GM18868 (cell line): ENCODE measurements around the gene RAB11FIP2.
"Not testable (repeated sequence)": the region's sequence is repeated elsewhere in the genome, so short reads cannot be mapped to it uniquely, and the experiment has no call there.

Experiments used
- ATAC-seq: cut with Tn5 transposase; IDR thresholded peaks from one replicate; pipeline ENCODE4 v1.9.1; 2021; ENCODE audit warnings: mild to moderate bottlenecking, moderate library complexity; ENCODE audit not compliant: unreplicated experiment

RAB11FIP2 gene, protein sequence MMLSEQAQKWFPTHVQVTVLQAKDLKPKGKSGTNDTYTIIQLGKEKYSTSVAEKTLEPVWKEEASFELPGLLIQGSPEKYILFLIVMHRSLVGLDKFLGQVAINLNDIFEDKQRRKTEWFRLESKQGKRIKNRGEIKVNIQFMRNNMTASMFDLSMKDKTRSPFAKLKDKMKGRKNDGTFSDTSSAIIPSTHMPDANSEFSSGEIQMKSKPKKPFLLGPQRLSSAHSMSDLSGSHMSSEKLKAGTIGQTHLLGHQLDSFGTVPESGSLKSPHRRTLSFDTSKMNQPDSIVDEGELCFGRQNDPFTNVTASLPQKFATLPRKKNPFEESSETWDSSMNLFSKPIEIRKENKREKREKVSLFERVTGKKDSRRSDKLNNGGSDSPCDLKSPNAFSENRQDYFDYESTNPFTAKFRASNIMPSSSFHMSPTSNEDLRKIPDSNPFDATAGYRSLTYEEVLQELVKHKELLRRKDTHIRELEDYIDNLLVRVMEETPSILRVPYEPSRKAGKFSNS

GRCh38 chr10:118046395-118047156 lies at the start of gene RAB11FIP2:
Gene RAB11FIP2, minus strand, starts transcription at chr10:118046941. Its CDS starts 778 bp downstream, at chr10:118046163.
- ATAC-seq, result peak; percentile 94

GRCh38 chr10:118096022-118096421 lies 49.3 kb upstream of the RAB11FIP2 start:
- ATAC-seq, result no peak

- ATAC-seq, result no peak
Measured at GRCh38 chr10:118092209-118092608, 45.5 kb upstream of the RAB11FIP2 start.

DNA sequence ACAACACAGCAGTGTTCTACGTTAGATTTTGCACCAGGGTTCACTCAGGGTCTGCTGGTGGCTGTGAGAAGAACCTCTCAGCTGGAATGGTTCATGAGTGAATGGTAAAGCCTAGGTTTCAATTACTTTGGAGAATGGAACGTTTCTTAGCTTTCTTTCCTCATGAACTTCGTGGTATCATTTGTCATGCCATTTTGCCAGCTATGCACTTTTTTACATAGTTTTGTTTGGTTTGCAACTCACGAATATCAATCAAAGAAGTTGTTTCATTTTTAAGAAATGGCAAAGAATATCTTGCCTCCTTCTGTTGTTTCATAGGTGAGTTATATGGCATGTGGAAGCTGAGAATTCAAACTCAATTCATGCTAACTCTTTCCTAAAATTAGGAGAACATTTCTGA lies 34.1 kb upstream of the RAB11FIP2 start:
- ATAC-seq, result no peak

GRCh38 chr10:118076705-118077104 lies 30.0 kb upstream of the RAB11FIP2 start:
- ATAC-seq, result no peak

GRCh38 chr10:118072840-118073239 lies 26.1 kb upstream of the RAB11FIP2 start:
- no peak for ATAC-seq

GRCh38 chr10:118067389-118067788 lies 20.6 kb upstream of the RAB11FIP2 start:
- ATAC-seq, result not testable (repeated sequence)

- no peak for ATAC-seq
Measured at GRCh38 chr10:118062798-118063238, 16.1 kb upstream of the RAB11FIP2 start.

- ATAC-seq, result no peak
Measured at GRCh38 chr10:118058371-118058770, 11.6 kb upstream of the RAB11FIP2 start.

DNA sequence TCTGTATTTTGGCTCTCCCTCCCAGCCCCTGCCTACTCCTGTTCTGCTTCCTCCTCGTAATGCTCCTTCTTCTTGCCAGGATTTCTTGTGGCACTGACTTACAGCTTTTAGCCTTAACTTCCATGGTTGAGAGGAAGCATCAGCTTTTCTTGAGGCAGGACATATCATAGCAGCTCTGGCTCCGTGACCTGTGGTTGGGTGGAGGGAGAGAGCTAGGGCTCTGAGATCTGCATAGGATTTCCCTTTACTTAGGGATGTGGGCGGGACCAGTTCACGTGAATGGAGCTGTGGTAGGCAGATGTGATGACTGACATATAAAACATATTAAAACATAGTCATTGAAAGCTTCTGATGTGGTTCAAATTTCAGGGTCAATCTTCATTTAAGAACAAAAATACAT lies 10.6 kb upstream of the RAB11FIP2 start:
- ATAC-seq, result no peak

DNA sequence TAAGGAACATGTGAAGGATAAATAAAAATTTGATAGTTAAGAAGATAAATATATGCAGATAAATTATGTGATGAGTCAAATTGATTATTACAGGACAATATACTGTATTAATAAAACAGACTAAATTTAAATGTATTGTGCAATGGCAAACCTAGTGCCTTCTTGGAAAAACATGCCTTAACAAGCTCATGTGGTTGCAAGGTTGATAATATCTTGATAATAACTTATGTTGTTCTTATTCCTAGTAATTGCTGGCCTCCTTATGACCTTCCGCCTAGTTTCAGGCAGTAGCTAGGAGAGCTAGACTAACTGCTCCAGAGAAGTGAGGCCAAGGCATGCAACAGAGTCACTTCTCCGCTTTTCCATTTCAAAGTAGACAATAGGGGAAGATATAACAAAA lies 7.6 kb upstream of the RAB11FIP2 start:
- ATAC-seq, result no peak

- no peak for ATAC-seq
Measured at GRCh38 chr10:118052816-118053215, 6.1 kb upstream of the RAB11FIP2 start.

DNA sequence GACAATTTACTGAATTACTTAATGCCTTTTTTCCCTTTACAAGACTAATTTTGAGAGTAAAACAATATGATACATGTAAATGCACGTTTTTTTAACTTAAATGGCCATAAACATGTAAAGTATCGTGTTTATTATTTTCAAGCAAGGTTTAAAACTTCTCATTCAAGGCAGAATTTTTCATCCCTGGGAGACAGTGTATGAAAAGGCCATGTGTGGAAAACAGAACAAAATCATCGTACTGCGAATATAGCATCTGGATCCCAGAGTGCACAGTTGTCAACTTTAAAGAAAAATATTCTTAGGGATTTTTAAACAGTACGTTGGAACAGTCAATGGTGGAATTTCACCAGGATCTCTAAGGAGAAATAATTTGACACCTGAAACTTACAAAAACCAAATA lies 1.1 kb upstream of the RAB11FIP2 start:
- no peak for ATAC-seq

- no peak for ATAC-seq
Measured at GRCh38 chr10:118047157-118047719, 497 bp upstream of the RAB11FIP2 start.

- ATAC-seq, result peak; percentile 10
Measured at GRCh38 chr10:118045837-118046394, 825 bp downstream of the RAB11FIP2 start.

DNA sequence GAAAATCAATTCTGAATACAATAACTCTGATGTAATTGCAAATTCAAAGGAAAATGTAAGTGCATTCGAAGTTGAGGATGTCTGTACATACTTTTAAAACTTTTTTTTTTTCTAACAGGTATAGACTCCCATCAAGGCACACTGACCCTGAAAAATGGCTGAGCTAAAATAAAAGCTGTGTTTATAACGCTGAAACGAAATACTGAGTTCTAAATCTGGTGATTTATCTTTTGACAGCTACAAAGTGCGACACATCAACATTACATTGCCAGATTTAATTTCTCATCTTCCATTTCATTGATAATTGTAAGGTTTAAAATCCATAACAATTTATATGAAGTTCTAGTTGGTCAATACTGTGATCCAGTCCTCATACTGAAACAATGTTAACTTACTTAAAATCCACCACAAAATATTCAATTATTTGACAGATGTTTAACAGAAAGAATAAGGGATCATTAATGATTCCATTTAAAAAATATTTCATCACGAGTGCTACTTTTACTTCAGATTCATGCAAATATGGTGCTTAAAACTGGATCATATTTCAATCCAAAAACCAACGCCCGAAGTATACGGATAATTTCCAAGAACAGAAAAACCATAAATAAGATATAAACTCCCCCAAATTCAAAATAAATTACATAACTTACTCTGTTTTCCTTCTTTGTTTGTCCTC lies 1.4 kb downstream of the RAB11FIP2 start:
- ATAC-seq, result no peak

GRCh38 chr10:118042827-118043242 lies 3.9 kb downstream of the RAB11FIP2 start:
- no peak for ATAC-seq

DNA sequence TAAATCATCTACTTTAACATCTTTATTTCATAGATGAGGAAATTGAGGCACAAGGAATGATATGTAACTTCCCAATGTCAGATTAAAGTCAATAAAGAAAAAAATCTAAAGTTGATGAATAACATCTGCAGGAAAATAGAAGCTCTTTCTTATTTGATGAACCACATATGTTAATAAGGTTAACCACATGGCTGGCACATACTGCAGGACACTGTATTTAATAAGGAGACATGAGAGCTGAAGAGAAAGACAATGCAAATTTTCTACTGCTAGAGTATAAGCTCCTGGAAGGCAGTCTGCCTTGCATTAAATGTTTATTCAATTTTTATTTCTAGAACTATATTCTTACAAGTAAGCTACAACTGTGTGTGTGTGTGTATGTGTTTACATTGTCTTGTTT lies 4.4 kb downstream of the RAB11FIP2 start:
- no peak for ATAC-seq

DNA sequence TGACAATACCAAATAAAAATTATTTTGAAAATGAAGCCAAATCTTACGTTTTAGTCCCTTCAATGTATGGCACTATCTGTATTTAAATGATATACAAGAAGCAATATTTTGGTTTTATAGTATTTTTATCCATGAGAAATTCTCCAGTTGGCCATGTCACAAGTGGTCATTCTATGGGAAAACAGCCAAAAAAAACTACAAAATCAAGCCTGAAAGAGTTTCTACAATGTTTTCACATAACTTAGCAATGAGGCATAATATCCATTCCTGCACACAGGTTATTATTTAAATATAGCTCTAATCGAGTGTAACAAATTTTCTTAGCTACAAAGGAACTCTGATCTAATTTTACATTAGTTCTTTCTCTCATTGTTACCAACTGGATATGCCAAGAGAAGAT lies 5.4 kb downstream of the RAB11FIP2 start:
- no peak for ATAC-seq

DNA sequence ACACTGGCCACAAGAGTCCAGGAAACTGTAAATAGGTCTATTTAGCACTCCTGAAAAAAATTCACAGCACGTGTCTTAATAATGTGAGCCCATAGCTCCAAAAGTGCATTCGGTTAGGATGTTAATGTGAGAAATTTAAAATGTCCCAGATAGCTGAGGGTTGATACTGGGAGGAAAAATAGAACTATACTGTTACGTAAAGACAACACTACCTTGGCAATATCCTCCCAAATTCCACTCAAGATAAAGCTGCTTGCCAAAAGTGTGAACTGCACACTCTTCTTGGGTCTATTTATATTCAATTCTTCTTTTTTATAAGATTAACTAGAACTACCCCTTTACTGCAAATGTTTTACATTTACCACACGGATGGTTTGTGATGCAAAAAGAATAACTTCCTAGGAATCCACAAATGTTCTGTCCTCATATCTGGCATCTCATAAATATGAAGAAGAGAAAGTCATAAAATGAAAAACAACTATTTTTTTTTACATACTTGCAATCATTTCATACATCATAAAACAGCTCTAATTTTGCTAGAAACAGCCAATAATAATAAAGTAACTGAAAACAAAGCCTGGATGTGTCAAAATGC lies 10.4 kb downstream of the RAB11FIP2 start:
- ATAC-seq, result no peak
